Bronchial epithelial cell (primary cell): ENCODE measurements around the gene TNN. TPM values are rescaled to one million over a fixed set of nuclear protein-coding genes. Genes with fewer than 3 reads are reported as not detected.

Experiments
- DNase-seq: peaks from one replicate; pipeline ENCODE4 v3.0.0-alpha.2; 2010; ENCODE audit warnings: low read depth
- FAIRE-seq: peaks from 2 replicates; lab custom pipeline; 2011; peaks lifted over from hg19 to GRCh38; lab: Jason Lieb, UNC
- H3K27me3 ChIP-seq: 2 replicates; pipeline ENCODE4 v1.5.1; 2011; ENCODE audit warnings: low read length; ENCODE audit not compliant: control insufficient read depth, insufficient read depth
- H3K36me3 ChIP-seq: 2 replicates; pipeline ENCODE4 v1.5.1; 2011; ENCODE audit warnings: low read length; ENCODE audit not compliant: control insufficient read depth, insufficient read depth
- H3K4me3 ChIP-seq: 2 replicates; pipeline ENCODE4 v1.5.1; 2011; ENCODE audit warnings: mild to moderate bottlenecking, low read depth, low read length, control low read depth
- CTCF ChIP-seq: IDR thresholded peaks from 2 replicates; pipeline ENCODE4 v1.5.1; 2011; ENCODE audit warnings: mild to moderate bottlenecking, moderate library complexity, low read length, control low read depth, inconsistent platforms; ENCODE audit not compliant: insufficient read depth, severe bottlenecking
- total RNA-seq: library from RNA; depleted of rRNA; stranded (reverse); fragments of >200 nt; gene quantifications from 2 replicates; pipeline ENCODE4 v1.2.1, GENCODE V29; 2014

The TNN gene
- total RNA-seq, 1 donor from 2014 or later = not detected

DNA sequence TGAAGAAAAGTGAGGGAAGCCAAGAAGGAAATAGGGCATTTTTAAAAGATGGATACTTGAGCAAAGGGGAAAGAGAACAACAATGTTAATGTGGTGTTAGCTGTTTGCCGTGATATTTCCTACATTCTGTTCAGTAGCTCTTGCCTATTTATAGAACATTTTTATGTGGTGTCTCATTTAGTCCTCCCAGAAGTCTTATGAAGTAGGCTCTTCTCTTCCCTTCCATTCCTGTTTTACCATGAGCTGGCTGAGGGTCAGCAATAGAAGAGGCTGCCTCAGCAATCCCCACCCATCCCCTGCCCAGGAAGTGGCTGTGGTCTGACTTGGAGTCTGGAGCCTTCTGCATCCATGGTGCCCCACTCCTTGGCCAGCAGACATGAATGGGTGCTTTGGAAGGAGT, 64.8 kb downstream of the TNN start:
- no peak for TF ChIP-seq CTCF
- no peak for FAIRE-seq
- Histone ChIP-seq H3K36me3 (no peaks in the 10 kb centered on the region), H3K4me3 (no peak overlapping the region), H3K27me3 (no peaks in the 10 kb centered on the region)
- DNase-seq = peak; percentile 30

DNA sequence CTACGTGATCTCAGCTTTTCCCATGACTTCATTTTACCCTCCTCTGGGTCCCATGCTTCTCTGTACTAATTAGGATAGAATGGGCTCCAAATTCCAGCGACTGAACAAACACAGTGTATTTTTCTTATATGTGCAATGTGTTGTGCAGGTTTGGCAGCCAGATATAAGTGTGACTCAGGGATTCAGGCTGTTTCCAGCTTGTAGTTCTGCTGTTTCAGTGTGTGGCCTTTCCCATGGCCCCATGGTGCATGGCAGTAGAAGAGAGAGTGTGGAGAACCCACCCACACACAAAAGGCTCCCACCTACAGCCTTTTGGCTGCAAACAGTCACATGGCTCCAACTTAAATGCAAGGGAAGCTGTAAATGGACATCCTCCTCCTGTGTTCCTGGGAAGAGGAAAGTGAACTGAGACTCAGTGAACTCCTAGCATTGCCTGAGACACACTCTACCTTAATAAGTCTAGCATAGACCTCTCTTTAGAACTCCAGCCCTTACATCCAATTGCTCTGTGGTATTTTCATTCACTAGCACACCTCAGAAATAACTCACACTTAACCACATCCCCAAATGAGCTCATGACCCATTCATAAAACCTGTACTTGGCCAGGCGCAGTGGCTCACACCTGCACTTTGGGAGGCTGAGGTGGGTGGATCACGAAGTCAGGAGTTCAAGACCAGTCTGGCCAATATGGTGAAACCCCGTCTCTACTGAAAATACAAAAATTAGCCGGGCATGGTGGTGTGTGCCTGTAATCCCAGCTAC, 66.2 kb downstream of the TNN start:
- H3K4me3 ChIP-seq = no peak overlapping the region
- no peak for FAIRE-seq
- no peak for TF ChIP-seq CTCF
- DNase-seq = no peak
- no peaks in the 10 kb centered on the region for H3K36me3 ChIP-seq
- H3K27me3 ChIP-seq = no peaks in the 10 kb centered on the region

- FAIRE-seq (no peak), DNase-seq (no peak)
- Histone ChIP-seq H3K27me3 (no peaks in the 10 kb centered on the region), H3K4me3 (no peak overlapping the region), H3K36me3 (no peaks in the 10 kb centered on the region)
- no peak for TF ChIP-seq CTCF
These were observed 66.9 kb downstream of the TNN start for GRCh38 chr1:175134500-175134899.

GRCh38 chr1:175136246-175136645, 68.6 kb downstream of the TNN start:
- Histone ChIP-seq H3K36me3 (no peaks in the 10 kb centered on the region), H3K4me3 (no peak overlapping the region), H3K27me3 (no peaks in the 10 kb centered on the region)
- no peak for DNase-seq
- FAIRE-seq = no peak
- TF ChIP-seq CTCF = no peak

GRCh38 chr1:175137369-175137768, 69.7 kb downstream of the TNN start:
- no peaks in the 10 kb centered on the region for H3K27me3 ChIP-seq
- DNase-seq = no peak
- H3K4me3 ChIP-seq = no peak overlapping the region
- no peak for FAIRE-seq
- TF ChIP-seq CTCF = no peak
- no peaks in the 10 kb centered on the region for H3K36me3 ChIP-seq

GRCh38 chr1:175138579-175138978, 70.9 kb downstream of the TNN start:
- Histone ChIP-seq H3K27me3 (no peaks in the 10 kb centered on the region), H3K36me3 (no peaks in the 10 kb centered on the region), H3K4me3 (no peak overlapping the region)
- FAIRE-seq (peak; percentile 36), DNase-seq (peak; percentile 81)
- no peak for TF ChIP-seq CTCF
